ENCODE measurements around the gene KHDC3L. TPM values are rescaled to one million over a fixed set of nuclear protein-coding genes. Genes with fewer than 3 reads are reported as not detected.

Gene KHDC3L
- total RNA-seq, 6 experiments from 2014 or later: not detected

DNA sequence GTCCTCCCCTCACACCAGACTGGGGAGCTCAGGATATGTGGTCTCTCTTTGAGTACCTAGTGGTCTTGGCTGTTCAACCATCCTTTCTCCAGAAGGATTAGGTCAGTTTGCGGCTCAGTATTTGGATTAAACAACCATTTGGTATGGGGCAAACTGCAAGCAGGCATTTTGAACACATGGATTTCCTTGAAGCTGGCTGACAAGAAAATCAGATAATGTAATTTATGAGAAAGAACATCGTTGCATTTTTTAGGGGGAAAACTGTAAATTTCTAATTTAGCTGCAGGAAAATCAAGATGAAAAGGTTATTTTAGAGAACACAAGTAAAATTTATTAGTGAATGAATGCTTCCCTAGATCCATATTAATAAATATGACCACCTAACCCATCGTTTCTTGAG is 33.7 kb upstream of the KHDC3L start:
- peaks cover 0 to 3% of the 10 kb centered on the region in 2 donors for H3K27me3 ChIP-seq
- H3K27ac ChIP-seq: no peak overlapping the region
- H3K4me3 ChIP-seq: no peak overlapping the region
- intact Hi-C loops (cut with DNase I): no loop called here
- H3K9me3 ChIP-seq: no peaks in the 10 kb centered on the region
- ATAC-seq (no peak), DNase-seq (no peak)
- H3K4me1 ChIP-seq: no peaks in the 10 kb centered on the region
- H3K36me3 ChIP-seq: no peaks in the 10 kb centered on the region
- TF ChIP-seq POLR2A (IDR thresholded peaks at IDR 0.05) (no peak), CTCF (IDR thresholded peaks at IDR 0.05) (no peak)
- WGBS (ENCODE audit: insufficient coverage, low coverage, low lambda C conversion rate, missing lambda C conversion rate): 29% methylated on average over 3 of the region's 3 CpGs

- no peak for ATAC-seq
- Histone ChIP-seq H3K27ac (no peak overlapping the region), H3K9me3 (no peaks in the 10 kb centered on the region), H3K27me3 (peaks cover 0 to 3% of the 10 kb centered on the region in 2 donors), H3K4me3 (no peak overlapping the region), H3K36me3 (no peaks in the 10 kb centered on the region), H3K4me1 (no peaks in the 10 kb centered on the region)
- intact Hi-C loops (cut with DNase I): no loop called here
- no peak for TF ChIP-seq POLR2A (IDR thresholded peaks at IDR 0.05)
- no peak for TF ChIP-seq CTCF (IDR thresholded peaks at IDR 0.05)
- 27% methylated on average over 3 of the region's 3 CpGs for WGBS (ENCODE audit: insufficient coverage, low coverage, low lambda C conversion rate, missing lambda C conversion rate)
- DNase-seq: no peak
These were observed 33.3 kb upstream of the KHDC3L start for GRCh38 chr6:73329201-73329600.

GRCh38 chr6:73339340-73339739 is 23.1 kb upstream of the KHDC3L start:
- Histone ChIP-seq H3K9me3 (no peaks in the 10 kb centered on the region), H3K27me3 (no peaks in the 10 kb centered on the region), H3K4me1 (no peaks in the 10 kb centered on the region), H3K4me3 (no peak overlapping the region), H3K36me3 (no peaks in the 10 kb centered on the region), H3K27ac (no peak overlapping the region)
- ATAC-seq (peak in 1 of 4 donors; percentile 7), DNase-seq (no peak)
- intact Hi-C loops (cut with DNase I): no loop called here
- TF ChIP-seq CTCF (IDR thresholded peaks at IDR 0.05): no peak
- no peak for TF ChIP-seq POLR2A (IDR thresholded peaks at IDR 0.05)
- 71% methylated on average over 2 of the region's 3 CpGs for WGBS (ENCODE audit: insufficient coverage, low coverage, low lambda C conversion rate, missing lambda C conversion rate)

DNA sequence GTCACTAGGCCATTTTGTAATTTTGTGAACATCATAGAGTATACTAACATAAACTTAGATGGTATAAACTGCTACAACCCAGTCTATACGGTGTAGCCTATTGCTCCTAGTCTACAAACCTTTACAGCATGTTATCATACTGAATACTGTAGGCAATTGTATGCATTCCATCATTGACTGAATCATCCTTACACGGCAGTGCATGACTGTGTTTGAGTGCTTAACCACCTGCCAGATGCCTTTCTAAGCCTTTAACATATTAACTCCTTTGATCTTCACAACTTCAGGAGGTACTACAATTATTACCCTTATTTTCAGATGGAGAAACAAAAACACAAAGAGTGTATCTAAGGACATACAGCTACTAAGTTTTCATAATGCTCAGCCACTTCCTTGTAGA is 22.4 kb upstream of the KHDC3L start:
- no peak overlapping the region for H3K27ac ChIP-seq
- no peaks in the 10 kb centered on the region for H3K4me1 ChIP-seq
- intact Hi-C loops (cut with DNase I): no loop called here
- DNase-seq (no peak), ATAC-seq (no peak)
- H3K36me3 ChIP-seq: no peaks in the 10 kb centered on the region
- no peaks in the 10 kb centered on the region for H3K27me3 ChIP-seq
- TF ChIP-seq POLR2A (IDR thresholded peaks at IDR 0.05) (no peak), CTCF (IDR thresholded peaks at IDR 0.05) (no peak)
- WGBS (ENCODE audit: insufficient coverage, low coverage, low lambda C conversion rate, missing lambda C conversion rate): 40% methylated on average over 2 of the region's 2 CpGs
- H3K9me3 ChIP-seq: no peaks in the 10 kb centered on the region
- no peak overlapping the region for H3K4me3 ChIP-seq

GRCh38 chr6:73341335-73341734 is 21.1 kb upstream of the KHDC3L start:
- ATAC-seq: no peak
- H3K4me3 ChIP-seq: no peak overlapping the region
- no peaks in the 10 kb centered on the region for H3K9me3 ChIP-seq
- H3K27ac ChIP-seq: no peak overlapping the region
- no peaks in the 10 kb centered on the region for H3K4me1 ChIP-seq
- DNase-seq: no peak
- no peaks in the 10 kb centered on the region for H3K27me3 ChIP-seq
- no peaks in the 10 kb centered on the region for H3K36me3 ChIP-seq
- WGBS (ENCODE audit: insufficient coverage, low coverage, low lambda C conversion rate, missing lambda C conversion rate): 46% methylated on average over 1 of the region's 1 CpG
- TF ChIP-seq CTCF (IDR thresholded peaks at IDR 0.05): no peak
- no peak for TF ChIP-seq POLR2A (IDR thresholded peaks at IDR 0.05)
- intact Hi-C loops (cut with DNase I): no loop called here

All from right lobe of liver (tissue), 6 donors.